GM12864 (cell line): Measurements from ENCODE around the gene AGR3.
"Not testable (repeated sequence)": the region's sequence is repeated elsewhere in the genome, so short reads cannot be mapped to it uniquely, and the experiment has no call there.

ENCODE experiments used
- DNase-seq: peaks from one replicate; pipeline ENCODE4 v3.0.0-alpha.2; 2011; ENCODE audit warnings: low read depth
- H3K4me3 ChIP-seq: 2 replicates; pipeline ENCODE4 v1.5.1; 2011; ENCODE audit warnings: mild to moderate bottlenecking, low read depth, low read length, control low read depth
- CTCF ChIP-seq: IDR thresholded peaks from 2 replicates; pipeline ENCODE4 v1.5.1; 2011; ENCODE audit warnings: low read depth, mild to moderate bottlenecking, moderate library complexity, low read length, control low read depth, inconsistent platforms; ENCODE audit errors: missing control alignments

Gene AGR3

GRCh38 chr7:16879181-16879580 is 2.6 kb downstream of the AGR3 start:
- no peak for TF ChIP-seq CTCF
- H3K4me3 ChIP-seq: no peak overlapping the region
- DNase-seq: no peak

DNA sequence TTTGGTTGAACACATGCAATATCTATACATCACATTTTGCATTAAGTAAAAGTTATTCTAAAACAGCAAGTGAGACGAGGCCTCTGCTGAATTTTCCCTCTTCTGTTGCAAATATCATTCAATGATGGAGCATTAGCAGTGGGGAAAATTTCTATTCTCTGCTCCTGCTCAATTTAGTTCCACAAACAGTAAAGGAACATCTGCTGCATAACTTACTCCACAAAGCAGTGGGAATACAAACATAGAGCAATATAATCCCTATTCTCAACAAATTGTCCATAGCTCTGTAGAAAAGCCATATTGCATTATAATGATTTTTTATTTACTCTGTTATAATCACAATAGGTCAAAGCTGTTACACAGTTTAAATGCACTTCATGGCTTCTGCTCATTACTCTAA is 5.9 kb downstream of the AGR3 start:
- no peak for DNase-seq
- TF ChIP-seq CTCF: no peak
- H3K4me3 ChIP-seq: no peak overlapping the region

DNA sequence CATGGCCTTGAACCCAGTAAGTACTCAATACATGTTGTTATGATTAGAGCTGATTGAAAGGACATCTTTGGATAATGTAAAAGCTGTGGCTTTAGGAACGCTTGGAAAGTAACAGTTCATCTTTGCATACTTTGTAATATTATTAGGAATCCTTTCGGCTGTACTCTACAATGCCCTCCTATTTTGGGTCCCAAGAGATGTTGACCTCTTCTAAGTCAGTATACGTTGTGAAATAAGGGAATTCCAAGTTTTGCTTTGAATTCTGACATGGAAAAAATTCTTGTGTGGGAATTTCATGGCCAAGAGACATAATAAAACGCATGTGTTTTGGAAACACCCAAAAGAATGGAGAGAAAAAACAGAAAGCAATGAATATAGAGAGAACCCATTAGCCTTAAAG is 7.7 kb downstream of the AGR3 start:
- no peak for TF ChIP-seq CTCF
- H3K4me3 ChIP-seq: no peak overlapping the region
- no peak for DNase-seq

DNA sequence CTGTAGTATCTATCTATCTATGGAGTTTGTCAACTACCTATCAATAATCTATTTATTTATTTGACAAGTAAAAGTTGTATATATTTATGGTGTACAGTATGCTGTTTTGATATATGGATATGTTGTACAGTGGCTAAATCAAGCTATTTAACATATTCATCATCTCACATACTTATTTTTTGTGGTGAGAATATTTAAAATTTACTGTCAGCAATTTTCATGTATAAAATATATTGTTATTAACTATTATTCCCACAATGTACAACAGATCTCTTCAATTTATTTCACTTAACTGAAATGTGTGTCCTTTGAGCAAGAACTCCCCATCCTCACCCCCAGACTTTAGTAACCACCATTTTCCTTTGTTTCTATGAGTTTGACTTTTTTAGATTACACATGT is 14.5 kb downstream of the AGR3 start:
- no peak overlapping the region for H3K4me3 ChIP-seq
- TF ChIP-seq CTCF: no peak

GRCh38 chr7:16853189-16853588 is 28.6 kb downstream of the AGR3 start:
- DNase-seq, H3K4me3 ChIP-seq: not testable (repeated sequence)

More for the DNA sequence above, 14.5 kb downstream of the AGR3 start:
- DNase-seq: no peak

DNA sequence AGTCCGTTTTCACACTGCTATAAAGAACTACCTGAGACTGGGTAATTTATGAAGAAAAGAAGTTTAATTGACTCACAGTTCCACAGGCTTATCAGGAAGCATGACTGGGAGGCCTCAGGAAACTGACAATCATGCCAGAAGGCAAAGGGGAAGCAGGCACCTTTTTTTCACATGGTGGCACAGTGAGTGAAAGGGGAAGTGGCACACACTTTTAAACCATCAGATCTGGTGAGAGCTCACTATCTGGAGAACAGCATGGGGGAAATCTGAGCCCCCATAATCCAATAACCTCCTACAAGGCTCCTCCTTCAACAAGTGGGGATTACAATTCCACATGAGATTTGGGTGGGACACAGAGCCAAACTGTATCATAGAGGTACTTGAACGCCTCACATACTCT is 30.0 kb downstream of the AGR3 start:
- no peak for TF ChIP-seq CTCF
- DNase-seq: no peak
- H3K4me3 ChIP-seq: no peak overlapping the region

- TF ChIP-seq CTCF: no peak
- H3K4me3 ChIP-seq: no peak overlapping the region
Observed at GRCh38 chr7:16850614-16851466, 30.9 kb downstream of the AGR3 start.

More at GRCh38 chr7:16850614-16851466, 30.9 kb downstream of the AGR3 start:
- no peak for DNase-seq
